ENCODE data around the gene GRAP2. TPM values are rescaled to one million over a fixed set of nuclear protein-coding genes. Genes with fewer than 3 reads are reported as not detected.

Gene GRAP2
- total and polyA plus RNA-seq, 2 of the 4 experiments (the other 2 are of a cell fraction), result not detected

GRCh38 chr22:39990686-39991085 is 89.8 kb downstream of the GRAP2 start:
- intact Hi-C loops (cut with micrococcal nuclease), result no loop called here
- no peak overlapping the region for H2BK15ac ChIP-seq (ENCODE audit: low read depth, low read length)
- dilution Hi-C loops (cut with HindIII; ENCODE audit: low sequenced_read_pairs, unreplicated experiment), result no loop called here
- no peak overlapping the region for H3K4ac ChIP-seq (ENCODE audit: low read depth, low read length)
- H3K18ac ChIP-seq (ENCODE audit: low read depth, low read length), result no peak overlapping the region
- no peak overlapping the region for H3K4me3 ChIP-seq (ENCODE audit: insufficient read depth, low read depth, low read length)
- no peaks in the 10 kb centered on the region for H3K9me1 ChIP-seq (ENCODE audit: insufficient read depth, low read length)
- no peak overlapping the region for H3K9ac ChIP-seq (ENCODE audit: low read depth, low read length)
- no TSS peak for BruUV-seq (replicated peaks)
- DNase-seq (no peak), ATAC-seq (ENCODE audit: low read depth) (no peak)
- no peaks in the 10 kb centered on the region for H3K36me3 ChIP-seq (ENCODE audit: control insufficient read depth, insufficient read depth, low read length)
- no peak overlapping the region for H2AK9ac ChIP-seq (replicated peaks; ENCODE audit: low read depth, low read length, poor library complexity)
- no peak overlapping the region for H2BK120ac ChIP-seq (ENCODE audit: low read depth, low read length)
- H4K8ac ChIP-seq (ENCODE audit: low read depth in 2 of 2, low read length in 2 of 2), result no peak overlapping the region
- no peak overlapping the region for H3K14ac ChIP-seq (replicated peaks; ENCODE audit: low read depth, low read length)
- CTCF ChIA-PET, result interaction anchor here (0.6 kb wide), 1 partner anchor 31 kb away, joined by 4 read pairs; no protein-coding TSS in a partner anchor
- peaks cover 70% of the 10 kb centered on the region for H3K27me3 ChIP-seq (ENCODE audit: control insufficient read depth, insufficient read depth, low read length)
- no peak overlapping the region for H2AFZ ChIP-seq (replicated peaks; ENCODE audit: low read length, poor library complexity)
- H4K20me1 ChIP-seq (ENCODE audit: insufficient read depth, low read length), result no peaks in the 10 kb centered on the region
- no CpG with 5 or more reads among the region's 3 CpGs for WGBS, 2 experiments (ENCODE audit: extremely low coverage in 2 of 2, insufficient read length in 1 of 2)
- no peak overlapping the region for H3K23ac ChIP-seq (ENCODE audit: low read depth, low read length)
- H4K5ac ChIP-seq (ENCODE audit: low read depth, low read length), result no peak overlapping the region
- in situ Hi-C loops (cut with MboI; ENCODE audit: low sequenced_read_pairs), result no loop called here
- no peak overlapping the region for H4K91ac ChIP-seq (ENCODE audit: insufficient read depth, low read depth, low read length)
- no peaks in the 10 kb centered on the region for H3K9me3 ChIP-seq (ENCODE audit: control insufficient read depth, insufficient read depth, low read length)
- H3K4me2 ChIP-seq (ENCODE audit: low read depth, low read length), result no peak overlapping the region
- no peak overlapping the region for H3K27ac ChIP-seq (ENCODE audit: insufficient read depth, low read length)
- H2BK5ac ChIP-seq (ENCODE audit: low read depth, low read length, poor library complexity, severe bottlenecking), result no peak overlapping the region
- no peak overlapping the region for H2BK20ac ChIP-seq (ENCODE audit: low read depth, low read length)
- no peak for TF ChIP-seq RAD21 (IDR thresholded peaks at IDR 0.05; ENCODE audit: low read length)
- no peaks in the 10 kb centered on the region for H3K4me1 ChIP-seq (ENCODE audit: control insufficient read depth, insufficient read depth, low read length)
- POLR2A ChIA-PET (ENCODE audit: unreplicated experiment), result no interaction called here
- no peak overlapping the region for H2AK5ac ChIP-seq (ENCODE audit: low read depth, low read length)
- H3K56ac ChIP-seq (ENCODE audit: extremely low read depth, insufficient read depth, low read length), result no peak overlapping the region
- H3K79me1 ChIP-seq (ENCODE audit: low read depth in 1 of 2, low read length in 2 of 2), result no peaks in the 10 kb centered on the region
